ENCODE data around the gene ACSL1. TPM values are rescaled to one million over a fixed set of nuclear protein-coding genes. Genes with fewer than 3 reads are reported as not detected.

Gene ACSL1
- total RNA-seq, 1 experiment from 2014 or later: 42.8 TPM

GRCh38 chr4:184706453-184706852 is 119.3 kb downstream of the ACSL1 start:
- no peak for DNase-seq (ENCODE audit: low read depth)
- in situ Hi-C loops (cut with HindIII; ENCODE audit: low pct_unique_long_range_greater_than_20kb, low sequenced_read_pairs): no loop called here

GRCh38 chr4:184705692-184706091 is 120.1 kb downstream of the ACSL1 start:
- DNase-seq (ENCODE audit: low read depth): no peak
- in situ Hi-C loops (cut with HindIII; ENCODE audit: low pct_unique_long_range_greater_than_20kb, low sequenced_read_pairs): no loop called here

Other genes with a start within 250 kb of the ACSL1 start
- 28.7 and 34.7 TPM in 2 replicates for gene CASP3, start 176.5 kb downstream of the ACSL1 start, total RNA-seq (2014; rRNA removed; shearing (Covaris generic); ENCODE audit: low replicate concordance)
- 15.9 and 30.4 TPM in 2 replicates for gene PRIMPOL, start 176.2 kb downstream of the ACSL1 start, total RNA-seq (2014; rRNA removed; shearing (Covaris generic); ENCODE audit: low replicate concordance)
- 60.4 and 71.5 TPM in 2 replicates for gene CENPU, start 91.9 kb downstream of the ACSL1 start, total RNA-seq (2014; rRNA removed; shearing (Covaris generic); ENCODE audit: low replicate concordance)
- not detected in 2 replicates for gene HELT, start 192.5 kb upstream of the ACSL1 start, total RNA-seq (2014; rRNA removed; shearing (Covaris generic); ENCODE audit: low replicate concordance)